Stimulated activated CD4-positive, alpha-beta T cell treated with anti-CD3 and anti-CD28 coated beads, Interleukin-1b, Interleukin-23, amount 100 ng/mL, for 24 hours (primary cell): ENCODE measurements around the gene FAM216A.

Experiments used
- DNase-seq, 4 experiments: peaks; one replicate each; pipeline ENCODE4 v3.0.0-alpha.2; 2020; ENCODE audit warnings: low read depth in 4 of 4, low spot score in 1 of 4

FAM216A gene

DNA sequence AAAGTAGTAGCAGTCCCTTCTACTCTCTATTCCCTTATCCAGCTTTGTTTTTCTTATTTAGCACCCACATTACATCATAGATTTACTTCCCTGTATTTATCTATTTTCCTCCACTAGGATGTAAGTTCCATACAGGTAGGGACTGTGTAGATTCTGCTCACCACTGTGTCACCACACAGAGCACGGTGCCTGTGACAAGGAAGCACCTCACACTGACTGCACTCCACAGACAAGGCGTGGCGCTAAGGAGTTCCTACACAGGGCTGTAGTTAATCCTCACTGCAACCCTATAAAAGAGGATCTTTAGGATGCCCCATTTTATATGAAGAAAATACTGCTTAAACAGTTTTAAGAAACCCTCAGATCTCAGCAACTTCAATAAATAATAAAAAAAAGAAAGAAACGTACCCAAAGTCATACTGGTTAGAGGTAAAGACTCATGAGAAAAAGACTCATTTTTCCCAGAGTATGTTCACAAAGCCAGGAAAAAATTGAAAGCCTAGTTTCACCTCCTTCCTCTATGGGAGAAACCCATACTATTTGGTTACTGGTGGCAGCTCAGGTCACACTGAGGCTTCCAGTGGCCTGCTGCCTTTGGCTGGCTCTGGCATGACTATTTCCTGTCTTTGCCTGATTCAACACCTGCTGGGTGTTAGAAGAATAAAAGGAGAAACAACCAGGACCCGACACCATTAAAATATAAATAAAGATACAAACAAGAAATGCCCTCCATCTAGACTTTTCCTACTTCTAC is 70.4 kb downstream of the FAM216A start:
- DNase-seq = no peak
